H1 (cell line): ENCODE data around the gene DAGLA. TPM values are rescaled to one million over a fixed set of nuclear protein-coding genes. Genes with fewer than 3 reads are reported as not detected.
A peak's percentile ranks its signal among the peaks of the same experiment; 100 is the strongest.

ENCODE experiments used
- CTCF ChIA-PET: fragments of 300-600 bp; sonication (Branson Sonifier 250); formaldehyde crosslinking; loops from one replicate; lab custom pipeline; 2021; ENCODE audit not compliant: partially characterized antibody; lab: Charles Lee
- POLR2A ChIA-PET: fragments of 300-600 bp; sonication (Branson Sonifier 250); formaldehyde crosslinking; loops from one replicate; lab custom pipeline; 2021; ENCODE audit warnings: inconsistent platforms; ENCODE audit not compliant: partially characterized antibody; lab: Charles Lee
- DNase-seq, 2 experiments: peaks; one replicate each; pipeline versions ENCODE4 v3.0.0 to v3.0.0-alpha.2; 2010 to 2022; ENCODE audit warnings: low spot score in 2 of 2, low read depth in 1 of 2, mixed read lengths in 1 of 2
- FAIRE-seq: peaks from 2 replicates; lab custom pipeline; 2011; peaks lifted over from hg19 to GRCh38; lab: Jason Lieb, UNC
- H2AFZ ChIP-seq: 2 replicates; pipeline ENCODE4 v1.8.1; 2012; ENCODE audit warnings: low read length, inconsistent platforms
- H2AK5ac ChIP-seq: 2 replicates; pipeline ENCODE4 v1.6.1; 2013; ENCODE audit warnings: low read depth, low read length
- H2BK120ac ChIP-seq: replicated peaks from 2 replicates; pipeline ENCODE3; 2013; ENCODE audit warnings: low read depth, low read length, inconsistent platforms
- H2BK12ac ChIP-seq: 2 replicates; pipeline ENCODE4 v1.6.1; 2013; ENCODE audit warnings: low read depth, low read length
- H2BK15ac ChIP-seq: 2 replicates; pipeline ENCODE4 v1.6.1; 2013; ENCODE audit warnings: low read length
- H2BK20ac ChIP-seq: 2 replicates; pipeline ENCODE4 v1.6.1; 2013; ENCODE audit warnings: low read length
- H2BK5ac ChIP-seq: 2 replicates; pipeline ENCODE4 v1.6.1; 2013; ENCODE audit warnings: low read depth, low read length
- H3K14ac ChIP-seq: 2 replicates; pipeline ENCODE4 v1.6.1; 2013; ENCODE audit warnings: inconsistent platforms; ENCODE audit not compliant: insufficient read length
- H3K18ac ChIP-seq: 2 replicates; pipeline ENCODE4 v1.6.1; 2013; ENCODE audit warnings: low read length; ENCODE audit errors: extremely low read depth
- H3K23ac ChIP-seq: 2 replicates; pipeline ENCODE4 v1.6.1; 2013; ENCODE audit warnings: inconsistent platforms; ENCODE audit not compliant: insufficient read length
- H3K23me2 ChIP-seq: 2 replicates; pipeline ENCODE4 v1.6.1; 2013; ENCODE audit warnings: low read depth, low read length
- H3K27ac ChIP-seq: 2 replicates; pipeline ENCODE4 v1.6.1; 2011; ENCODE audit warnings: low read depth, low read length, inconsistent platforms
- H3K27me3 ChIP-seq, 4 experiments: replicated peaks in 1 of 4; 1 replicate in 1 of 4; 2 replicates in 3 of 4; pipeline versions ENCODE4 v1.6.1 to v1.8.1; 2011 to 2013; ENCODE audit warnings: low read length in 3 of 4, mild to moderate bottlenecking in 3 of 4, inconsistent platforms in 2 of 4, mixed read lengths in 2 of 4, moderate library complexity in 1 of 4; ENCODE audit not compliant: control insufficient read depth in 3 of 4, insufficient read depth in 3 of 4; ENCODE audit errors: extremely low read depth in 1 of 4
- H3K36me3 ChIP-seq, 4 experiments: 2 replicates each; pipeline versions ENCODE4 v1.6.1 to v1.8.1; 2011 to 2013; ENCODE audit warnings: mild to moderate bottlenecking in 4 of 4, low read length in 3 of 4, moderate library complexity in 2 of 4, control low read depth in 1 of 4, inconsistent platforms in 1 of 4; ENCODE audit not compliant: insufficient read depth in 4 of 4, control insufficient read depth in 2 of 4
- H3K4ac ChIP-seq: replicated peaks from 2 replicates; pipeline ENCODE3; 2013; ENCODE audit warnings: low read length, low read depth, mixed read lengths, inconsistent platforms; ENCODE audit not compliant: insufficient read length
- H3K4me1 ChIP-seq, 4 experiments: replicated peaks in 1 of 4; 1 replicate in 1 of 4; 2 replicates in 3 of 4; pipeline versions ENCODE4 v1.6.1 to v1.8.1; 2011 to 2013; ENCODE audit warnings: low read length in 3 of 4, inconsistent platforms in 2 of 4, mixed read lengths in 1 of 4; ENCODE audit not compliant: insufficient read depth in 4 of 4, control insufficient read depth in 3 of 4
- H3K4me2 ChIP-seq, 2 experiments: 2 replicates each; pipeline versions ENCODE4 v1.6.1 to v1.8.1; 2011 to 2013; ENCODE audit warnings: low read depth in 2 of 2, low read length in 2 of 2, control low read depth in 1 of 2, inconsistent platforms in 1 of 2, mild to moderate bottlenecking in 1 of 2; ENCODE audit not compliant: insufficient read depth in 1 of 2
- H3K4me3 ChIP-seq, 4 experiments: fragments of 200-600, 300-600 bp in 1 of 4; sonication (generic), shearing (Covaris generic), sonication (Bioruptor Twin) in 1 of 4; 2 replicates each; pipeline versions ENCODE4 v1.5.1 to v1.8.1; 2011 to 2016; ENCODE audit warnings: low read length in 4 of 4, low read depth in 3 of 4, control low read depth in 2 of 4, inconsistent platforms in 2 of 4, mild to moderate bottlenecking in 2 of 4, mixed read lengths in 1 of 4, moderate library complexity in 1 of 4; ENCODE audit not compliant: insufficient read depth in 2 of 4; ENCODE audit errors: extremely low read depth in 1 of 4
- H3K56ac ChIP-seq: replicated peaks from 2 replicates; pipeline ENCODE3; 2013; ENCODE audit warnings: low read depth, mild to moderate bottlenecking, mixed read lengths, low read length, inconsistent platforms; ENCODE audit not compliant: insufficient read length
- H3K79me1 ChIP-seq: 2 replicates; pipeline ENCODE4 v1.6.1; 2013; ENCODE audit warnings: low read depth, low read length, control low read depth
- H3K79me2 ChIP-seq, 2 experiments: 2 replicates each; pipeline versions ENCODE4 v1.6.1 to v1.8.1; 2012 to 2013; ENCODE audit warnings: low read length in 2 of 2, mild to moderate bottlenecking in 2 of 2, inconsistent platforms in 1 of 2; ENCODE audit not compliant: insufficient read depth in 2 of 2, control insufficient read depth in 1 of 2
- H3K9ac ChIP-seq, 4 experiments: replicated peaks in 1 of 4; 1 replicate in 1 of 4; 2 replicates in 3 of 4; pipeline versions ENCODE4 v1.6.1 to v1.8.1; 2011 to 2013; ENCODE audit warnings: low read depth in 3 of 4, low read length in 3 of 4, control low read depth in 2 of 4, mild to moderate bottlenecking in 2 of 4, moderate library complexity in 2 of 4, inconsistent platforms in 1 of 4; ENCODE audit errors: extremely low read depth in 1 of 4
- H3K9me3 ChIP-seq, 2 experiments: 2 replicates each; pipeline versions ENCODE4 v1.6.1 to v1.8.1; 2012 to 2013; ENCODE audit warnings: mild to moderate bottlenecking in 2 of 2, moderate library complexity in 2 of 2, control low read depth in 1 of 2, inconsistent platforms in 1 of 2, low read depth in 1 of 2, low read length in 1 of 2, mixed read lengths in 1 of 2; ENCODE audit not compliant: insufficient read depth in 2 of 2
- H4K20me1 ChIP-seq, 2 experiments: replicated peaks in 1 of 2; 2 replicates each; pipeline versions ENCODE3 to v1.8.1; 2011 to 2013; ENCODE audit warnings: inconsistent platforms in 2 of 2, low read length in 2 of 2, mild to moderate bottlenecking in 1 of 2; ENCODE audit not compliant: insufficient read depth in 2 of 2, control insufficient read depth in 1 of 2
- H4K5ac ChIP-seq: 2 replicates; pipeline ENCODE4 v1.6.1; 2013; ENCODE audit warnings: low read length, low read depth, mixed read lengths, inconsistent platforms; ENCODE audit not compliant: insufficient read length
- H4K8ac ChIP-seq: 2 replicates; pipeline ENCODE4 v1.8.0; 2013; ENCODE audit warnings: mild to moderate bottlenecking, moderate library complexity, low read length, inconsistent platforms; ENCODE audit not compliant: insufficient read depth; ENCODE audit errors: extremely low read depth
- H4K91ac ChIP-seq: replicated peaks from 2 replicates; pipeline ENCODE3; 2013; ENCODE audit warnings: low read length, mixed read lengths, inconsistent platforms; ENCODE audit not compliant: insufficient read length
- CREB1 ChIP-seq: IDR thresholded peaks from 2 replicates; pipeline ENCODE4 v1.6.1; 2012; ENCODE audit warnings: inconsistent platforms
- MAFK ChIP-seq: IDR thresholded peaks from 2 replicates; pipeline ENCODE4 v1.6.1; 2012; ENCODE audit warnings: low read depth, mild to moderate bottlenecking, improper control_type of control experiment, low read length
- POLR2A ChIP-seq, 2 experiments: IDR thresholded peaks; 1 replicate in 1 of 2; 2 replicates in 1 of 2; pipeline ENCODE4 v1.6.1; 2011; ENCODE audit warnings: low read depth in 2 of 2, low read length in 2 of 2, mild to moderate bottlenecking in 2 of 2; ENCODE audit errors: control extremely low read depth in 1 of 2
- SP2 ChIP-seq: IDR thresholded peaks from 2 replicates; pipeline ENCODE4 v1.6.1; 2012; ENCODE audit warnings: mild to moderate bottlenecking, low read length, inconsistent platforms
- WGBS, 2 experiments: shearing (Covaris generic) in 1 of 2; methylation state at CpG; one replicate each; pipeline versions ENCODE4 v1.1.6 to v1.1.7; 2013 to 2015; ENCODE audit warnings: low lambda C conversion rate in 2 of 2, mixed read lengths in 2 of 2, inconsistent platforms in 1 of 2, low coverage in 1 of 2, missing lambda C conversion rate in 1 of 2; ENCODE audit not compliant: insufficient replicate concordance in 2 of 2, insufficient coverage in 1 of 2, insufficient read length in 1 of 2; ENCODE audit errors: extremely low coverage in 1 of 2, missing lambda C conversion rate in 1 of 2; 5-methylcytosine and 5-hydroxymethylcytosine counted together
- polyA plus RNA-seq, 7 experiments: library from polyadenylated mRNA; depleted of rRNA in 3 of 7; stranded (reverse) in 5 of 7; unstranded in 2 of 7; fragments of >200 nt in 5 of 7; fragments of 200-250 nt in 2 of 7; gene quantifications; 1 replicate in 5 of 7; 2 replicates in 1 of 7; 4 replicates in 1 of 7; pipeline versions ENCODE4 v1.2.1 to v1.2.3, GENCODE V29; 2011 to 2013; ENCODE audit warnings: missing spikeins in 2 of 7, mixed read lengths in 2 of 7
- total RNA-seq: library from RNA; stranded (reverse); fragmentation: NEBNext Ultra II Directional; extraction: Animal tissue kit (Norgen Biotek cat#: 25700); gene quantifications from 2 replicates; pipeline ENCODE4 v1.2.1, GENCODE V29; 2021
- TF ChIP-seq, protein P1 (sequence below): IDR thresholded peaks from 2 replicates; pipeline ENCODE4 v1.6.1; 2012; ENCODE audit warnings: inconsistent platforms
- TF ChIP-seq, protein P2 (sequence below), 3 experiments: IDR thresholded peaks; 1 replicate in 2 of 3; 2 replicates in 1 of 3; pipeline versions ENCODE4 v1.5.1 to v1.6.1; 2011; ENCODE audit warnings: low read length in 3 of 3, mild to moderate bottlenecking in 3 of 3, inconsistent platforms in 2 of 3, low read depth in 1 of 3, moderate library complexity in 1 of 3; ENCODE audit not compliant: insufficient read depth in 1 of 3; ENCODE audit errors: control extremely low read depth in 1 of 3
- TF ChIP-seq, protein P3 (sequence below): IDR thresholded peaks from 2 replicates; pipeline ENCODE4 v1.6.1; 2012; ENCODE audit warnings: low read length, inconsistent platforms

Gene DAGLA
- total and polyA plus RNA-seq, 2 of the 8 experiments (the other 6 are each of a cell fraction or from before 2014, with no cell fraction given), result 3.6 to 6.6 TPM

DNA sequence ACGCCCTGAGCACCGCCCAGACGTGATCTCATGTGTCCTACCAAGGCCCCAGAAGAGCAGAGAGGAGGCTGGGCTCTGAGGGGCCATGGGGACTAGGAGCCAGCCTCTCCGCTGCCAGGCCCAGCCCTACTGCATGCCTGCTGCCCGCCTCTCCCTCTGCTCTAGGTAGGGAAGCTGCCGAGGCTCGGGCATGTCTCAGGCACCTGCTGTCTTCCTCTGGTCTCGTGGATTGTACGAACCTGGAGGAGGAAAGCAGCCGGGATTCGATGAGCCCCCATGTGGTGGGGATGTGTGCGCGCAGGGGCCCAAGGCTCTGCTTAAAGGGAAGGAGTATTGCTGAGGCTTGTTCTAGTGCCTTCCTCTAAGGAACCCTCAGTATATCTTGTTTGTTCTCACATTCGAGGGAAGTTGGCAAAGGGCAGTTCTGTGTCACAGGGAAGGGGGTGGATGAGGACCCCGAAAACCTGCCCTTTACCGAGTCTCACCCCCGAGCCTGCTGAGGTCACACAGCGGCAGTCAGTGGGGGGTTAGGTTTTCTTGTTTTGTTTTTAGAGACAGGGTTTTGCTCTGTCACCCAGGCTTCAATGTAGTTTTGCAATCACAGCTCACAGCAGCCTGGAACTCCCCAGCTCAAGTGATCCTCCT, 21.2 kb downstream of the DAGLA start:
- Histone ChIP-seq H4K91ac (peak overlapping the region; percentile 18), H3K4me2 (no peak overlapping the region), H3K18ac (peak overlapping the region; percentile 87; the same call in 1 of the 2 replicates), H3K4me1 (peaks cover 0 to 13% (median 2%) of the 10 kb centered on the region in 4 experiments; a peak in 4 of 7 replicates), H3K14ac (no peak overlapping the region), H3K4me3 (no peak overlapping the region; a peak in 1 of 8 replicates), H2AK5ac (no peak overlapping the region), H2BK5ac (no peak overlapping the region; the same call in 1 of the 2 replicates), H4K5ac (no peak overlapping the region), H4K8ac (no peak overlapping the region), H2AFZ (peak overlapping the region; percentile 80), H3K27ac (no peak overlapping the region), H3K36me3 (no peaks in the 10 kb centered on the region), H3K4ac (no peak overlapping the region), H2BK12ac (0 out of 2 replicates have a peak overlapping the region, but pooled peaks have one; percentile 53), H3K9ac (no peak overlapping the region), H4K20me1 (no peaks in the 10 kb centered on the region), H2BK120ac (no peak overlapping the region), H3K27me3 (no peaks in the 10 kb centered on the region; a peak in 1 of 7 replicates), H2BK20ac (no peak overlapping the region), H2BK15ac (no peak overlapping the region), H3K79me1 (no peaks in the 10 kb centered on the region), H3K56ac (no peak overlapping the region), H3K9me3 (no peaks in the 10 kb centered on the region), H3K23ac (no peak overlapping the region), H3K79me2 (no peaks in the 10 kb centered on the region), H3K23me2 (peaks cover 2% of the 10 kb centered on the region; the same call in 1 of the 2 replicates)
- DNase-seq (peak in 1 of 2 experiments; percentile 76), FAIRE-seq (peak; percentile 82)
- ChIA-PET POLR2A (no interaction called here), CTCF (interaction anchor here (0.6 to 5.7 kb wide), 18 partner anchors 8 to 87 kb away, joined by 3 to 43 read pairs (median 4); no protein-coding TSS in a partner anchor)
- 43% methylated on average over 18 of the region's 18 CpGs; no CpG with 5 or more reads in 1 of the 2 experiments for WGBS, 2 experiments
- TF ChIP-seq, protein P1, sequence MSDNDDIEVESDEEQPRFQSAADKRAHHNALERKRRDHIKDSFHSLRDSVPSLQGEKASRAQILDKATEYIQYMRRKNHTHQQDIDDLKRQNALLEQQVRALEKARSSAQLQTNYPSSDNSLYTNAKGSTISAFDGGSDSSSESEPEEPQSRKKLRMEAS, result peak; percentile 62
- TF ChIP-seq CREB1 (0 out of 2 replicates have a peak, but pooled peaks have one; percentile 17), MAFK (no peak), SP2 (no peak), POLR2A (IDR thresholded peaks at IDR 0.05; ENCODE audit: control extremely low read depth in 1 of 2, low read depth in 2 of 2, low read length in 2 of 2) (no peak)
- TF ChIP-seq, protein P2, sequence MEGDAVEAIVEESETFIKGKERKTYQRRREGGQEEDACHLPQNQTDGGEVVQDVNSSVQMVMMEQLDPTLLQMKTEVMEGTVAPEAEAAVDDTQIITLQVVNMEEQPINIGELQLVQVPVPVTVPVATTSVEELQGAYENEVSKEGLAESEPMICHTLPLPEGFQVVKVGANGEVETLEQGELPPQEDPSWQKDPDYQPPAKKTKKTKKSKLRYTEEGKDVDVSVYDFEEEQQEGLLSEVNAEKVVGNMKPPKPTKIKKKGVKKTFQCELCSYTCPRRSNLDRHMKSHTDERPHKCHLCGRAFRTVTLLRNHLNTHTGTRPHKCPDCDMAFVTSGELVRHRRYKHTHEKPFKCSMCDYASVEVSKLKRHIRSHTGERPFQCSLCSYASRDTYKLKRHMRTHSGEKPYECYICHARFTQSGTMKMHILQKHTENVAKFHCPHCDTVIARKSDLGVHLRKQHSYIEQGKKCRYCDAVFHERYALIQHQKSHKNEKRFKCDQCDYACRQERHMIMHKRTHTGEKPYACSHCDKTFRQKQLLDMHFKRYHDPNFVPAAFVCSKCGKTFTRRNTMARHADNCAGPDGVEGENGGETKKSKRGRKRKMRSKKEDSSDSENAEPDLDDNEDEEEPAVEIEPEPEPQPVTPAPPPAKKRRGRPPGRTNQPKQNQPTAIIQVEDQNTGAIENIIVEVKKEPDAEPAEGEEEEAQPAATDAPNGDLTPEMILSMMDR (IDR thresholded peaks at IDR 0.05; ENCODE audit: control extremely low read depth in 1 of 3, insufficient read depth in 1 of 3, low read depth in 1 of 3, low read length in 3 of 3), result peak in 2 of 3 experiments; percentile 49 to 65; a peak in 3 of 4 replicates
- TF ChIP-seq, protein P3, sequence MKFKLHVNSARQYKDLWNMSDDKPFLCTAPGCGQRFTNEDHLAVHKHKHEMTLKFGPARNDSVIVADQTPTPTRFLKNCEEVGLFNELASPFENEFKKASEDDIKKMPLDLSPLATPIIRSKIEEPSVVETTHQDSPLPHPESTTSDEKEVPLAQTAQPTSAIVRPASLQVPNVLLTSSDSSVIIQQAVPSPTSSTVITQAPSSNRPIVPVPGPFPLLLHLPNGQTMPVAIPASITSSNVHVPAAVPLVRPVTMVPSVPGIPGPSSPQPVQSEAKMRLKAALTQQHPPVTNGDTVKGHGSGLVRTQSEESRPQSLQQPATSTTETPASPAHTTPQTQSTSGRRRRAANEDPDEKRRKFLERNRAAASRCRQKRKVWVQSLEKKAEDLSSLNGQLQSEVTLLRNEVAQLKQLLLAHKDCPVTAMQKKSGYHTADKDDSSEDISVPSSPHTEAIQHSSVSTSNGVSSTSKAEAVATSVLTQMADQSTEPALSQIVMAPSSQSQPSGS, result no peak
